ENCODE measurements around the gene ANXA7. TPM values are rescaled to one million over a fixed set of nuclear protein-coding genes. Genes with fewer than 3 reads are reported as not detected.

The ANXA7 gene
- total and polyA plus RNA-seq, 2 donors (not counting 3 experiments of a cell fraction or from before 2014, with no cell fraction given): 56.5 to 81.6 TPM

- Histone ChIP-seq H3K9me1 (replicated peaks; ENCODE audit: control insufficient read depth, extremely low read depth, insufficient read depth, low read length) (no peaks in the 10 kb centered on the region), H3K4me3 (replicated peaks in 1 of 3; ENCODE audit: insufficient read depth in 1 of 3, low read depth in 1 of 3, low read length in 3 of 3) (no peak overlapping the region), H3K27me3 (ENCODE audit: control insufficient read depth in 2 of 2, insufficient read depth in 2 of 2, low read length in 2 of 2) (no peaks in the 10 kb centered on the region), H3K36me3 (ENCODE audit: control insufficient read depth in 2 of 2, extremely low read depth in 1 of 2, insufficient read depth in 2 of 2, low read length in 2 of 2) (peaks cover 4 to 5% of the 10 kb centered on the region in 2 experiments), H3K4me1 (ENCODE audit: control insufficient read depth, extremely low read depth, insufficient read depth, low read length) (no peaks in the 10 kb centered on the region), H3K4me2 (ENCODE audit: insufficient read depth, low read length) (no peak overlapping the region), H3K27ac (ENCODE audit: insufficient read depth, low read depth, low read length) (no peak overlapping the region), H4K20me1 (replicated peaks; ENCODE audit: control insufficient read depth, extremely low read depth, insufficient read depth, low read length) (peaks cover 1% of the 10 kb centered on the region), H3K9me3 (replicated peaks; ENCODE audit: control insufficient read depth, insufficient read depth, low read length) (no peaks in the 10 kb centered on the region), H3K79me2 (ENCODE audit: control insufficient read depth, insufficient read depth, low read length) (peaks cover 35% of the 10 kb centered on the region), H3K9ac (replicated peaks; ENCODE audit: extremely low read depth, insufficient read depth, low read length) (no peak overlapping the region), H2AFZ (ENCODE audit: low read depth, low read length) (no peak overlapping the region)
- intact Hi-C loops (cut with micrococcal nuclease): no loop called here
- FAIRE-seq: no peak
- BruUV-seq (replicated peaks): no TSS peak
- TF ChIP-seq FOS (IDR thresholded peaks at IDR 0.05; ENCODE audit: borderline replicate concordance, insufficient read depth, low read length) (no peak), MAX (IDR thresholded peaks at IDR 0.05; ENCODE audit: insufficient read depth, insufficient read length) (no peak), POLR2A (IDR thresholded peaks at IDR 0.05; ENCODE audit: low read depth, low read length) (no peak), GATA2 (IDR thresholded peaks at IDR 0.05; ENCODE audit: insufficient read depth, insufficient read length, low read depth, low read length) (no peak), POLR2AphosphoS5 (IDR thresholded peaks at IDR 0.05; ENCODE audit: insufficient read depth, low read depth, low read length) (no peak), JUN (IDR thresholded peaks at IDR 0.05; ENCODE audit: borderline replicate concordance, insufficient read depth, insufficient read length, low read depth) (no peak), EZH2 (IDR thresholded peaks at IDR 0.05; ENCODE audit: borderline replicate concordance, low read depth, low read length, severe bottlenecking) (no peak)
- no peak for DNase-seq (ENCODE audit: low read depth, low spot score)
- ChIA-PET CTCF (no interaction called here), POLR2A (no interaction called here)
- dilution Hi-C loops (cut with MboI; ENCODE audit: extremely low pct_ligation_motif_present, low sequenced_read_pairs): no loop called here
These were observed 14.8 kb downstream of the ANXA7 start for GRCh38 chr10:73399063-73399462.

- BruUV-seq (replicated peaks): no TSS peak
- Histone ChIP-seq H3K9me3 (replicated peaks; ENCODE audit: control insufficient read depth, insufficient read depth, low read length) (no peaks in the 10 kb centered on the region), H3K9me1 (replicated peaks; ENCODE audit: control insufficient read depth, extremely low read depth, insufficient read depth, low read length) (no peaks in the 10 kb centered on the region), H3K4me3 (replicated peaks in 1 of 3; ENCODE audit: insufficient read depth in 1 of 3, low read depth in 1 of 3, low read length in 3 of 3) (no peak overlapping the region), H2AFZ (ENCODE audit: low read depth, low read length) (no peak overlapping the region), H4K20me1 (replicated peaks; ENCODE audit: control insufficient read depth, extremely low read depth, insufficient read depth, low read length) (no peaks in the 10 kb centered on the region), H3K27ac (ENCODE audit: insufficient read depth, low read depth, low read length) (no peak overlapping the region), H3K9ac (replicated peaks; ENCODE audit: extremely low read depth, insufficient read depth, low read length) (no peak overlapping the region), H3K36me3 (ENCODE audit: control insufficient read depth in 2 of 2, extremely low read depth in 1 of 2, insufficient read depth in 2 of 2, low read length in 2 of 2) (peaks cover 4 to 5% of the 10 kb centered on the region in 2 experiments), H3K27me3 (ENCODE audit: control insufficient read depth in 2 of 2, insufficient read depth in 2 of 2, low read length in 2 of 2) (no peaks in the 10 kb centered on the region), H3K4me1 (ENCODE audit: control insufficient read depth, extremely low read depth, insufficient read depth, low read length) (no peaks in the 10 kb centered on the region), H3K79me2 (ENCODE audit: control insufficient read depth, insufficient read depth, low read length) (peaks cover 26% of the 10 kb centered on the region), H3K4me2 (ENCODE audit: insufficient read depth, low read length) (no peak overlapping the region)
- dilution Hi-C loops (cut with MboI; ENCODE audit: extremely low pct_ligation_motif_present, low sequenced_read_pairs): no loop called here
- CTCF ChIA-PET: interaction anchor here (1.2 kb wide), 1 partner anchor 134 kb away, joined by 5 read pairs; no protein-coding TSS in a partner anchor
- TF ChIP-seq FOS (IDR thresholded peaks at IDR 0.05; ENCODE audit: borderline replicate concordance, insufficient read depth, low read length) (no peak), CTCF (IDR thresholded peaks at IDR 0.05; ENCODE audit: extremely low read depth in 1 of 2, insufficient read depth in 1 of 2, low read depth in 1 of 2, low read length in 2 of 2) (no peak), MAX (IDR thresholded peaks at IDR 0.05; ENCODE audit: insufficient read depth, insufficient read length) (no peak), JUN (IDR thresholded peaks at IDR 0.05; ENCODE audit: borderline replicate concordance, insufficient read depth, insufficient read length, low read depth) (no peak), GATA2 (IDR thresholded peaks at IDR 0.05; ENCODE audit: insufficient read depth, insufficient read length, low read depth, low read length) (no peak), EZH2 (IDR thresholded peaks at IDR 0.05; ENCODE audit: borderline replicate concordance, low read depth, low read length, severe bottlenecking) (no peak), MYC (IDR thresholded peaks at IDR 0.05; ENCODE audit: low read depth, low read length) (no peak), POLR2AphosphoS5 (IDR thresholded peaks at IDR 0.05; ENCODE audit: insufficient read depth, low read depth, low read length) (no peak), POLR2A (IDR thresholded peaks at IDR 0.05; ENCODE audit: low read depth, low read length) (no peak)
- intact Hi-C loops (cut with micrococcal nuclease): no loop called here
- DNase-seq (ENCODE audit: low read depth, low spot score) (no peak), FAIRE-seq (no peak)
- POLR2A ChIA-PET: no interaction called here
These were observed 15.8 kb downstream of the ANXA7 start for GRCh38 chr10:73398024-73398423.

Measured in endothelial cell of umbilical vein (primary cell).